ENCODE results near the gene MRPL2.

GRCh38 chr6:43016176-43016942, 42.9 kb downstream of the MRPL2 start:
- no peak for TF ChIP-seq POLR2A (IDR thresholded peaks at IDR 0.05)
- TF ChIP-seq CTCF (IDR thresholded peaks at IDR 0.05) = no peak

Measured in uterus (tissue), 2 donors.